Left ventricle myocardium superior (tissue), 1 donor: ENCODE data around the gene UBIAD1. TPM values are rescaled to one million over a fixed set of nuclear protein-coding genes. Genes with fewer than 3 reads are reported as not detected.

ENCODE experiments used
- ATAC-seq: fragments of 200-7000 bp; cut with Tn5 transposase; one replicate; pipeline ENCODE4 v1.9.1; 2020; ENCODE audit warnings: mild to moderate bottlenecking, moderate library complexity
- DNase-seq: peaks from one replicate; pipeline ENCODE4 v3.0.0-alpha.2; 2020
- intact Hi-C: fragments of 100-400 bp; cut with micrococcal nuclease; formaldehyde crosslinking; loops from one replicate; pipeline ENCODE4 v1.11.0; 2022
- total RNA-seq: library from RNA; stranded (reverse); fragmentation: NEBNext Ultra II Directional; extraction: Animal tissue kit (Norgen Biotek cat#: 25700); gene quantifications from one replicate; pipeline ENCODE4 v1.2.1, GENCODE V29; 2021
- donor health status: DM: no; HTN: yes; CAD: no; lungs with severe emphysema.

Gene UBIAD1
- total RNA-seq, 1 donor from 2014 or later: 11.8 TPM

DNA sequence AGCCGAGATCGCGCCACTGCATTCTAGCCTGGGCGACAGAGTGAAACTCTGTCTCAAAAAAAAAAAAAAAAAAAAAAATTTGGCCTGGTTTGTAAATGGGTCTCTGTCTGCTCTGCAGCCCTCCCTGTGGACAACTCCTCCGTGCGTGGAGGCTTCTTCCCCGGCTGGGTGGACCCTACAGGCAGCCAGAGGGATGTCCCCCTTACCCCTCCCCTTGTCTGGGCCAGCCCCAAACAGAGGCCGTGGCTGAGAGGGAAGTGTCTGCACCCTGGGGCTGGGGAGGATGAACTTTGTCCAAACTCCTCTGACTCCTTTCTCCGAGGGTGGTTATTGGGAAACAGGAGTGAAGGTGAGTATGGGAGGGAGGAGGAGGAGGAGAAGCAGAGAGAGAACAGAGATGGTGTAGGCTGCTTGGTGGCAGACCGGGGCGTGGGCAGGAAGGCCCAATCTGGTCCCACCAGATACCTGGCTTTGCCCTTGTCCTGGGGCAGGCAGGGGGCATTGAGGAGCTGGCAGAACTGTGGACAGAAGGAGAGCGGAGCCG is 61.3 kb downstream of the UBIAD1 start:
- no peak for DNase-seq

DNA sequence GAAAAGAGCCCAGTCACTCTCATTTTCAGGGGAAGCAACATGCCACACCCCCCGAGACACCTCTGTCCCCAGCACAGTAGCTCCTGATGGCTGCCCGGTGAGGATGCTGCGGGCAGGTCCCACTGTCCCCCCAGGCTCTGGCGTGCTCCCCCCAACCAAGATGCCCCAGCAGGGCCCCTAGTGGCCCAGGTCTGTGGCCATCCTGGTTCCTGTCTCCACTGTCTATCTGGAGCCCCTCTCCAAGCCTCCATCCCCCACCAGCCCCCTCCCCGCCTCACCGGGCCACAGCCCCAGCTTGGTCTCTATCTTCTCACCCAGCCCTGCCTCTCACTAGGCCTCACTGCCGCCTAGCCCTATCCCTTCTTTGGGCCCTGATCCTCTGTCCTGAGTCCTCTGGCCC is 61.8 kb downstream of the UBIAD1 start:
- intact Hi-C loops: no loop called here
- DNase-seq (no peak), ATAC-seq (no peak)

More for the DNA sequence above, 61.3 kb downstream of the UBIAD1 start:
- no peak for ATAC-seq
- intact Hi-C loops: no loop called here

- no peak for DNase-seq
- intact Hi-C loops: no loop called here
- ATAC-seq: no peak
Measured at GRCh38 chr1:11335417-11336056, 62.5 kb downstream of the UBIAD1 start.

GRCh38 chr1:11337580-11338073 is 64.6 kb downstream of the UBIAD1 start:
- DNase-seq: peak; percentile 70
- intact Hi-C loops: no loop called here
- ATAC-seq: peak; percentile 38

Other genes starting within 250 kb of the UBIAD1 start
- not detected for gene MASP2, start 226.0 kb upstream of the UBIAD1 start, total RNA-seq
- 48.9 TPM for gene SRM, start 213.2 kb upstream of the UBIAD1 start, total RNA-seq
- 20.4 TPM for gene EXOSC10, start 173.3 kb upstream of the UBIAD1 start, total RNA-seq
- 1.0 TPM for gene ANGPTL7, start 83.8 kb upstream of the UBIAD1 start, total RNA-seq
- 30.7 TPM for gene MTOR, start 10.6 kb upstream of the UBIAD1 start, total RNA-seq
- 0.12 TPM for gene DISP3, start 206.0 kb downstream of the UBIAD1 start, total RNA-seq